HepG2 (cell line): ENCODE results near the gene GSK3A. TPM values are rescaled to one million over a fixed set of nuclear protein-coding genes. Genes with fewer than 3 reads are reported as not detected.

ENCODE experiments used
- ATAC-seq: fragments of 200-7000 bp; cut with Tn5 transposase; 3 replicates; pipeline ENCODE4 v1.9.1; 2020; ENCODE audit warnings: mild to moderate bottlenecking, moderate library complexity
- BruUV-seq: library from RNA; stranded (reverse); fragments of 400-500 nt; replicated peaks from 2 replicates; lab custom pipeline; 2021; lab: Mats Ljungman, UMichigan
- CTCF ChIA-PET: fragments of 300-600 bp; formaldehyde crosslinking; extraction: SDS; loops from one replicate; lab custom pipeline; 2021; ENCODE audit warnings: low total read pairs, inconsistent platforms, low intra/inter-chr PET ratio; lab: Yijun Ruan, JAX
- POLR2A ChIA-PET: fragments of 350-600 bp; sonication (Branson Sonifier 250); formaldehyde crosslinking; loops from one replicate; lab custom pipeline; 2020; ENCODE audit warnings: antibody characterized with exemption, inconsistent platforms; lab: Yijun Ruan, JAX
- DNase-seq: peaks from one replicate; pipeline ENCODE4 v3.0.0-alpha.2; 2015; ENCODE audit warnings: low spot score
- FAIRE-seq: peaks from 3 replicates; lab custom pipeline; 2011; peaks lifted over from hg19 to GRCh38; lab: Jason Lieb, UNC
- H2AFZ ChIP-seq: one replicate; pipeline ENCODE4 v1.6.1; 2011; ENCODE audit warnings: low read length, inconsistent platforms
- H3K27ac ChIP-seq: fragments of 300-600 bp; 3 replicates; pipeline ENCODE4 v1.8.0; 2011; ENCODE audit warnings: mixed run types, mild to moderate bottlenecking, mixed read lengths, low read length, inconsistent platforms; ENCODE audit not compliant: insufficient read depth; ENCODE audit errors: extremely low read length
- H3K27me3 ChIP-seq, 2 experiments: fragments of 200-600 bp in 1 of 2; 2 replicates in 1 of 2; 3 replicates in 1 of 2; pipeline versions ENCODE4 v1.6.0 to v1.8.0; 2011; ENCODE audit warnings: low read length in 2 of 2, mild to moderate bottlenecking in 2 of 2, moderate library complexity in 2 of 2, inconsistent platforms in 1 of 2; ENCODE audit not compliant: insufficient read depth in 2 of 2, control insufficient read depth in 1 of 2
- H3K36me3 ChIP-seq, 2 experiments: fragments of 200-600 bp in 1 of 2; replicated peaks in 1 of 2; 2 replicates in 1 of 2; 3 replicates in 1 of 2; pipeline versions ENCODE4 v1.5.1 to v1.8.0; 2011; ENCODE audit warnings: low read length in 2 of 2, inconsistent platforms in 1 of 2; ENCODE audit not compliant: insufficient read depth in 2 of 2, control insufficient read depth in 1 of 2
- H3K4me1 ChIP-seq: 2 replicates; pipeline ENCODE4 v1.5.1; 2012; ENCODE audit warnings: low read length, inconsistent platforms; ENCODE audit not compliant: insufficient read depth
- H3K4me2 ChIP-seq: 2 replicates; pipeline ENCODE4 v1.6.0; 2011; ENCODE audit warnings: low read depth, low read length, inconsistent platforms
- H3K4me3 ChIP-seq, 3 experiments: fragments of 200-600 bp in 1 of 3; sonication (generic), shearing (Covaris generic) in 1 of 3; replicated peaks in 1 of 3; 2 replicates each; pipeline ENCODE4 v1.5.1; 2011 to 2016; ENCODE audit warnings: low read length in 3 of 3, inconsistent platforms in 2 of 3, low read depth in 2 of 3, mild to moderate bottlenecking in 2 of 3, control low read depth in 1 of 3, mixed read lengths in 1 of 3; ENCODE audit not compliant: insufficient read depth in 1 of 3
- H3K79me2 ChIP-seq: one replicate; pipeline ENCODE4 v1.6.1; 2011; ENCODE audit warnings: low read length, inconsistent platforms; ENCODE audit not compliant: insufficient read depth
- H3K9ac ChIP-seq: 2 replicates; pipeline ENCODE4 v1.6.0; 2011; ENCODE audit warnings: mild to moderate bottlenecking, low read depth, low read length, inconsistent platforms; ENCODE audit not compliant: insufficient read depth
- H3K9me3 ChIP-seq: 2 replicates; pipeline ENCODE4 v1.5.1; 2012; ENCODE audit warnings: mild to moderate bottlenecking, low read length
- H4K20me1 ChIP-seq: 2 replicates; pipeline ENCODE4 v1.6.0; 2011; ENCODE audit warnings: inconsistent platforms, mild to moderate bottlenecking, low read length, moderate library complexity; ENCODE audit not compliant: insufficient read depth
- AGO2 ChIP-seq: fragments of 200-400 bp; formaldehyde crosslinking; optimal IDR thresholded peaks from 2 replicates; pipeline ENCODE3; 2017; ENCODE audit warnings: mild to moderate bottlenecking, low read depth, low read length, moderate library complexity
- ATM ChIP-seq: fragments of 450-650 bp; IDR thresholded peaks from 2 replicates; pipeline ENCODE4 v1.7.1; 2017; ENCODE audit warnings: mild to moderate bottlenecking, borderline replicate concordance
- CREB1 ChIP-seq, 2 experiments: fragments of 450-650 bp in 1 of 2; IDR thresholded peaks; 2 replicates each; pipeline ENCODE4 v1.6.1; 2016 to 2017; ENCODE audit warnings: control low read depth in 1 of 2, mild to moderate bottlenecking in 1 of 2, missing compliant biosample characterization in 1 of 2, missing genetic modification characterization in 1 of 2
- EED ChIP-seq: sonication (generic); formaldehyde crosslinking; IDR thresholded peaks from 2 replicates; pipeline ENCODE4 v1.5.0; 2020; ENCODE audit warnings: mild to moderate bottlenecking, missing genetic modification reagents
- ESRRA ChIP-seq: sonication (generic); formaldehyde crosslinking; IDR thresholded peaks from 2 replicates; pipeline ENCODE4 v1.5.1; 2020; ENCODE audit warnings: mild to moderate bottlenecking, low read depth, missing genetic modification reagents
- HNRNPLL ChIP-seq: fragments of 200-400 bp; formaldehyde crosslinking; IDR thresholded peaks from 2 replicates; pipeline ENCODE4 v1.6.1; 2017; ENCODE audit warnings: mild to moderate bottlenecking, low read depth, low read length; ENCODE audit not compliant: poor library complexity, severe bottlenecking
- KDM5B ChIP-seq: sonication (generic); formaldehyde crosslinking; IDR thresholded peaks from 2 replicates; pipeline ENCODE4 v1.4.0; 2020; ENCODE audit warnings: missing genetic modification reagents, mild to moderate bottlenecking, borderline replicate concordance
- RBFOX2 ChIP-seq: fragments of 200-400 bp; formaldehyde crosslinking; IDR thresholded peaks from 2 replicates; pipeline ENCODE4 v1.6.1; 2017; ENCODE audit warnings: low read depth, mild to moderate bottlenecking, low read length
- SETDB1 ChIP-seq: sonication (generic); formaldehyde crosslinking; IDR thresholded peaks from 2 replicates; pipeline ENCODE4 v1.5.1; 2020; ENCODE audit warnings: missing genetic modification reagents, mild to moderate bottlenecking, borderline replicate concordance
- TCF7 ChIP-seq: sonication (generic); IDR thresholded peaks from 2 replicates; pipeline ENCODE4 v1.6.1; 2016; ENCODE audit warnings: antibody characterized with exemption, low read depth
- TEAD3 ChIP-seq: optimal IDR thresholded peaks from 2 replicates; pipeline ENCODE3; 2016; ENCODE audit warnings: borderline replicate concordance
- YY1 ChIP-seq: IDR thresholded peaks from 2 replicates; pipeline ENCODE4 v1.6.1; 2011; ENCODE audit warnings: low read length, low read depth, moderate library complexity, mild to moderate bottlenecking; ENCODE audit not compliant: insufficient read depth, insufficient replicate concordance
- ZBTB21 ChIP-seq: sonication (generic); formaldehyde crosslinking; IDR thresholded peaks from 2 replicates; pipeline ENCODE4 v1.4.0; 2020; ENCODE audit warnings: missing genetic modification reagents
- ZNF329 ChIP-seq: sonication (generic); formaldehyde crosslinking; IDR thresholded peaks from 2 replicates; pipeline ENCODE4 v1.9.0; 2021; ENCODE audit warnings: low read depth, mild to moderate bottlenecking, missing genetic modification reagents
- WGBS: methylation state at CpG from one replicate; pipeline ENCODE4 v1.1.6; 2017; ENCODE audit warnings: low lambda C conversion rate; 5-methylcytosine and 5-hydroxymethylcytosine counted together
- in situ Hi-C: cut with HindIII; loops from 2 replicates; pipeline ENCODE4 v1.10.0; 2017; ENCODE audit warnings: low pct_unique_long_range_greater_than_20kb; ENCODE audit not compliant: extremely low pct_ligation_motif_present
- intact Hi-C: fragments of 100-400 bp; cut with micrococcal nuclease; formaldehyde crosslinking; loops from one replicate; pipeline ENCODE4 v1.10.0; 2022; ENCODE audit not compliant: unreplicated experiment
- polyA plus RNA-seq, 8 experiments: library from polyadenylated mRNA; depleted of rRNA in 3 of 8; stranded (reverse) in 7 of 8; unstranded in 1 of 8; fragments of >200 nt; fragmentation: Illumina TruSeq in 4 of 8; extraction: Trizol in 4 of 8; gene quantifications; 2 replicates each; pipeline versions ENCODE4 v1.2.1 to v1.2.3, GENCODE V29; 2011 to 2016; ENCODE audit warnings: low read depth in 4 of 8, missing spikeins in 1 of 8, mixed read lengths in 1 of 8; ENCODE audit not compliant: insufficient read depth in 1 of 8
- total RNA-seq, 5 experiments: library from RNA; depleted of rRNA; stranded (reverse); fragments of >200 nt; fragmentation: Illumina TruSeq; extraction: Trizol; gene quantifications; 2 replicates each; pipeline ENCODE4 v1.2.3, GENCODE V29; 2016; ENCODE audit warnings: low read depth in 1 of 5

The GSK3A gene
- total and polyA plus RNA-seq, 2 of the 13 experiments (the other 11 are each of a cell fraction or from before 2014, with no cell fraction given): 16.9 to 52.5 TPM

- TF ChIP-seq YY1 (no peak), TEAD3 (CRISPR knock-in tag) (no peak), ZBTB21 (CRISPR knock-in tag) (no peak), AGO2 (peak; percentile 71), HNRNPLL (no peak), CREB1 (IDR thresholded peaks at IDR 0.05) (peak; percentile 60; the same call in 1 of the 2 replicates), CREB1 (CRISPR knock-in tag; IDR thresholded peaks at IDR 0.05) (no peak), ZNF329 (CRISPR knock-in tag) (no peak), ESRRA (CRISPR knock-in tag) (no peak), RBFOX2 (0 out of 2 replicates have a peak, but pooled peaks have one; percentile 42), EED (CRISPR knock-in tag) (no peak)
- TF ChIP-seq, all 625 proteins: peak for 5
These were observed 46.6 kb upstream of the GSK3A start (continued) for GRCh38 chr19:42288881-42289555.

GRCh38 chr19:42288387-42288786, 46.0 kb upstream of the GSK3A start:
- no TSS peak for BruUV-seq
- H3K27ac ChIP-seq: no peak overlapping the region
- peaks cover 20% of the 10 kb centered on the region for H3K4me1 ChIP-seq
- ChIA-PET CTCF (no interaction called here), POLR2A (no interaction called here)
- TF ChIP-seq ATM (no peak), KDM5B (CRISPR knock-in tag) (no peak), TCF7 (no peak), SETDB1 (CRISPR knock-in tag) (no peak)
- H3K36me3 ChIP-seq: peaks cover 31 to 63% of the 10 kb centered on the region in 2 experiments; a peak in 4 of 5 replicates
- peaks cover 19% of the 10 kb centered on the region for H3K79me2 ChIP-seq
- no peak for ATAC-seq
- H3K9ac ChIP-seq: no peak overlapping the region
- H2AFZ ChIP-seq: no peak overlapping the region
- WGBS: 100% methylated on average over 2 of the region's 4 CpGs
- H3K4me3 ChIP-seq: no peak overlapping the region
- no peak for DNase-seq
- no peak for FAIRE-seq
- intact Hi-C loops: no loop called here
- no peak overlapping the region for H3K4me2 ChIP-seq
- no peaks in the 10 kb centered on the region; a peak in 1 of 5 replicates for H3K27me3 ChIP-seq
- no peaks in the 10 kb centered on the region for H3K9me3 ChIP-seq
- in situ Hi-C loops: loop anchor here (5.0 kb wide), 1 partner anchor 36 kb away; no protein-coding TSS in a partner anchor
- H4K20me1 ChIP-seq: peaks cover 11% of the 10 kb centered on the region; the same call in 1 of the 2 replicates
